H1 (cell line): ENCODE results near the gene IL17RD. TPM values are rescaled to one million over a fixed set of nuclear protein-coding genes. Genes with fewer than 3 reads are reported as not detected.

Experiments used
- CTCF ChIA-PET: fragments of 300-600 bp; sonication (Branson Sonifier 250); formaldehyde crosslinking; loops from one replicate; lab custom pipeline; 2021; ENCODE audit not compliant: partially characterized antibody; lab: Charles Lee
- POLR2A ChIA-PET: fragments of 300-600 bp; sonication (Branson Sonifier 250); formaldehyde crosslinking; loops from one replicate; lab custom pipeline; 2021; ENCODE audit warnings: inconsistent platforms; ENCODE audit not compliant: partially characterized antibody; lab: Charles Lee
- DNase-seq, 2 experiments: peaks; one replicate each; pipeline versions ENCODE4 v3.0.0 to v3.0.0-alpha.2; 2010 to 2022; ENCODE audit warnings: low spot score in 2 of 2, low read depth in 1 of 2, mixed read lengths in 1 of 2
- FAIRE-seq: peaks from 2 replicates; lab custom pipeline; 2011; peaks lifted over from hg19 to GRCh38; lab: Jason Lieb, UNC
- H2AFZ ChIP-seq: 2 replicates; pipeline ENCODE4 v1.8.1; 2012; ENCODE audit warnings: low read length, inconsistent platforms
- H2AK5ac ChIP-seq: 2 replicates; pipeline ENCODE4 v1.6.1; 2013; ENCODE audit warnings: low read depth, low read length
- H2BK120ac ChIP-seq: replicated peaks from 2 replicates; pipeline ENCODE3; 2013; ENCODE audit warnings: low read depth, low read length, inconsistent platforms
- H2BK12ac ChIP-seq: 2 replicates; pipeline ENCODE4 v1.6.1; 2013; ENCODE audit warnings: low read depth, low read length
- H2BK15ac ChIP-seq: 2 replicates; pipeline ENCODE4 v1.6.1; 2013; ENCODE audit warnings: low read length
- H2BK20ac ChIP-seq: 2 replicates; pipeline ENCODE4 v1.6.1; 2013; ENCODE audit warnings: low read length
- H2BK5ac ChIP-seq: 2 replicates; pipeline ENCODE4 v1.6.1; 2013; ENCODE audit warnings: low read depth, low read length
- H3K14ac ChIP-seq: 2 replicates; pipeline ENCODE4 v1.6.1; 2013; ENCODE audit warnings: inconsistent platforms; ENCODE audit not compliant: insufficient read length
- H3K18ac ChIP-seq: 2 replicates; pipeline ENCODE4 v1.6.1; 2013; ENCODE audit warnings: low read length; ENCODE audit errors: extremely low read depth
- H3K23ac ChIP-seq: 2 replicates; pipeline ENCODE4 v1.6.1; 2013; ENCODE audit warnings: inconsistent platforms; ENCODE audit not compliant: insufficient read length
- H3K23me2 ChIP-seq: 2 replicates; pipeline ENCODE4 v1.6.1; 2013; ENCODE audit warnings: low read depth, low read length
- H3K27ac ChIP-seq: 2 replicates; pipeline ENCODE4 v1.6.1; 2011; ENCODE audit warnings: low read depth, low read length, inconsistent platforms
- H3K27me3 ChIP-seq, 4 experiments: replicated peaks in 1 of 4; 1 replicate in 1 of 4; 2 replicates in 3 of 4; pipeline versions ENCODE4 v1.6.1 to v1.8.1; 2011 to 2013; ENCODE audit warnings: low read length in 3 of 4, mild to moderate bottlenecking in 3 of 4, inconsistent platforms in 2 of 4, mixed read lengths in 2 of 4, moderate library complexity in 1 of 4; ENCODE audit not compliant: control insufficient read depth in 3 of 4, insufficient read depth in 3 of 4; ENCODE audit errors: extremely low read depth in 1 of 4
- H3K36me3 ChIP-seq, 4 experiments: 2 replicates each; pipeline versions ENCODE4 v1.6.1 to v1.8.1; 2011 to 2013; ENCODE audit warnings: mild to moderate bottlenecking in 4 of 4, low read length in 3 of 4, moderate library complexity in 2 of 4, control low read depth in 1 of 4, inconsistent platforms in 1 of 4; ENCODE audit not compliant: insufficient read depth in 4 of 4, control insufficient read depth in 2 of 4
- H3K4ac ChIP-seq: replicated peaks from 2 replicates; pipeline ENCODE3; 2013; ENCODE audit warnings: low read length, low read depth, mixed read lengths, inconsistent platforms; ENCODE audit not compliant: insufficient read length
- H3K4me1 ChIP-seq, 4 experiments: replicated peaks in 1 of 4; 1 replicate in 1 of 4; 2 replicates in 3 of 4; pipeline versions ENCODE4 v1.6.1 to v1.8.1; 2011 to 2013; ENCODE audit warnings: low read length in 3 of 4, inconsistent platforms in 2 of 4, mixed read lengths in 1 of 4; ENCODE audit not compliant: insufficient read depth in 4 of 4, control insufficient read depth in 3 of 4
- H3K4me2 ChIP-seq, 2 experiments: 2 replicates each; pipeline versions ENCODE4 v1.6.1 to v1.8.1; 2011 to 2013; ENCODE audit warnings: low read depth in 2 of 2, low read length in 2 of 2, control low read depth in 1 of 2, inconsistent platforms in 1 of 2, mild to moderate bottlenecking in 1 of 2; ENCODE audit not compliant: insufficient read depth in 1 of 2
- H3K4me3 ChIP-seq, 4 experiments: fragments of 200-600, 300-600 bp in 1 of 4; sonication (generic), shearing (Covaris generic), sonication (Bioruptor Twin) in 1 of 4; 2 replicates each; pipeline versions ENCODE4 v1.5.1 to v1.8.1; 2011 to 2016; ENCODE audit warnings: low read length in 4 of 4, low read depth in 3 of 4, control low read depth in 2 of 4, inconsistent platforms in 2 of 4, mild to moderate bottlenecking in 2 of 4, mixed read lengths in 1 of 4, moderate library complexity in 1 of 4; ENCODE audit not compliant: insufficient read depth in 2 of 4; ENCODE audit errors: extremely low read depth in 1 of 4
- H3K56ac ChIP-seq: replicated peaks from 2 replicates; pipeline ENCODE3; 2013; ENCODE audit warnings: low read depth, mild to moderate bottlenecking, mixed read lengths, low read length, inconsistent platforms; ENCODE audit not compliant: insufficient read length
- H3K79me1 ChIP-seq: 2 replicates; pipeline ENCODE4 v1.6.1; 2013; ENCODE audit warnings: low read depth, low read length, control low read depth
- H3K79me2 ChIP-seq, 2 experiments: 2 replicates each; pipeline versions ENCODE4 v1.6.1 to v1.8.1; 2012 to 2013; ENCODE audit warnings: low read length in 2 of 2, mild to moderate bottlenecking in 2 of 2, inconsistent platforms in 1 of 2; ENCODE audit not compliant: insufficient read depth in 2 of 2, control insufficient read depth in 1 of 2
- H3K9ac ChIP-seq, 4 experiments: replicated peaks in 1 of 4; 1 replicate in 1 of 4; 2 replicates in 3 of 4; pipeline versions ENCODE4 v1.6.1 to v1.8.1; 2011 to 2013; ENCODE audit warnings: low read depth in 3 of 4, low read length in 3 of 4, control low read depth in 2 of 4, mild to moderate bottlenecking in 2 of 4, moderate library complexity in 2 of 4, inconsistent platforms in 1 of 4; ENCODE audit errors: extremely low read depth in 1 of 4
- H3K9me3 ChIP-seq, 2 experiments: 2 replicates each; pipeline versions ENCODE4 v1.6.1 to v1.8.1; 2012 to 2013; ENCODE audit warnings: mild to moderate bottlenecking in 2 of 2, moderate library complexity in 2 of 2, control low read depth in 1 of 2, inconsistent platforms in 1 of 2, low read depth in 1 of 2, low read length in 1 of 2, mixed read lengths in 1 of 2; ENCODE audit not compliant: insufficient read depth in 2 of 2
- H4K20me1 ChIP-seq, 2 experiments: replicated peaks in 1 of 2; 2 replicates each; pipeline versions ENCODE3 to v1.8.1; 2011 to 2013; ENCODE audit warnings: inconsistent platforms in 2 of 2, low read length in 2 of 2, mild to moderate bottlenecking in 1 of 2; ENCODE audit not compliant: insufficient read depth in 2 of 2, control insufficient read depth in 1 of 2
- H4K5ac ChIP-seq: 2 replicates; pipeline ENCODE4 v1.6.1; 2013; ENCODE audit warnings: low read length, low read depth, mixed read lengths, inconsistent platforms; ENCODE audit not compliant: insufficient read length
- H4K8ac ChIP-seq: 2 replicates; pipeline ENCODE4 v1.8.0; 2013; ENCODE audit warnings: mild to moderate bottlenecking, moderate library complexity, low read length, inconsistent platforms; ENCODE audit not compliant: insufficient read depth; ENCODE audit errors: extremely low read depth
- H4K91ac ChIP-seq: replicated peaks from 2 replicates; pipeline ENCODE3; 2013; ENCODE audit warnings: low read length, mixed read lengths, inconsistent platforms; ENCODE audit not compliant: insufficient read length
- CEBPB ChIP-seq: IDR thresholded peaks from 2 replicates; pipeline ENCODE4 v1.6.1; 2012; ENCODE audit warnings: low read depth, low read length
- CTCF ChIP-seq, 3 experiments: IDR thresholded peaks; 1 replicate in 2 of 3; 2 replicates in 1 of 3; pipeline versions ENCODE4 v1.5.1 to v1.6.1; 2011; ENCODE audit warnings: low read length in 3 of 3, mild to moderate bottlenecking in 3 of 3, inconsistent platforms in 2 of 3, low read depth in 1 of 3, moderate library complexity in 1 of 3; ENCODE audit not compliant: insufficient read depth in 1 of 3; ENCODE audit errors: control extremely low read depth in 1 of 3
- RBBP5 ChIP-seq: IDR thresholded peaks from 2 replicates; pipeline ENCODE4 v1.7.1; 2012; ENCODE audit warnings: low read depth, mild to moderate bottlenecking, inconsistent platforms, low read length, moderate library complexity, borderline replicate concordance
- RFX5 ChIP-seq: IDR thresholded peaks from 2 replicates; pipeline ENCODE4 v1.6.1; 2011; ENCODE audit warnings: low read depth, low read length, improper control_type of control experiment, borderline replicate concordance
- SP2 ChIP-seq: IDR thresholded peaks from 2 replicates; pipeline ENCODE4 v1.6.1; 2012; ENCODE audit warnings: mild to moderate bottlenecking, low read length, inconsistent platforms
- whole genome bisulfite sequencing, 2 experiments: shearing (Covaris generic) in 1 of 2; methylation state at CpG; one replicate each; pipeline versions ENCODE4 v1.1.6 to v1.1.7; 2013 to 2015; ENCODE audit warnings: low lambda C conversion rate in 2 of 2, mixed read lengths in 2 of 2, inconsistent platforms in 1 of 2, low coverage in 1 of 2, missing lambda C conversion rate in 1 of 2; ENCODE audit not compliant: insufficient replicate concordance in 2 of 2, insufficient coverage in 1 of 2, insufficient read length in 1 of 2; ENCODE audit errors: extremely low coverage in 1 of 2, missing lambda C conversion rate in 1 of 2; 5-methylcytosine and 5-hydroxymethylcytosine counted together
- polyA plus RNA-seq, 7 experiments: library from polyadenylated mRNA; depleted of rRNA in 3 of 7; stranded (reverse) in 5 of 7; unstranded in 2 of 7; fragments of >200 nt in 5 of 7; fragments of 200-250 nt in 2 of 7; gene quantifications; 1 replicate in 5 of 7; 2 replicates in 1 of 7; 4 replicates in 1 of 7; pipeline versions ENCODE4 v1.2.1 to v1.2.3, GENCODE V29; 2011 to 2013; ENCODE audit warnings: missing spikeins in 2 of 7, mixed read lengths in 2 of 7
- total RNA-seq: library from RNA; stranded (reverse); fragmentation: NEBNext Ultra II Directional; extraction: Animal tissue kit (Norgen Biotek cat#: 25700); gene quantifications from 2 replicates; pipeline ENCODE4 v1.2.1, GENCODE V29; 2021
- TF ChIP-seq, protein P1 (sequence below): IDR thresholded peaks from 2 replicates; pipeline ENCODE4 v1.6.1; 2012; ENCODE audit warnings: low read length, inconsistent platforms

Gene IL17RD
- total and polyA plus RNA-seq, 2 of the 8 experiments (the other 6 are each of a cell fraction or from before 2014, with no cell fraction given) = 10.9 to 48.9 TPM

DNA sequence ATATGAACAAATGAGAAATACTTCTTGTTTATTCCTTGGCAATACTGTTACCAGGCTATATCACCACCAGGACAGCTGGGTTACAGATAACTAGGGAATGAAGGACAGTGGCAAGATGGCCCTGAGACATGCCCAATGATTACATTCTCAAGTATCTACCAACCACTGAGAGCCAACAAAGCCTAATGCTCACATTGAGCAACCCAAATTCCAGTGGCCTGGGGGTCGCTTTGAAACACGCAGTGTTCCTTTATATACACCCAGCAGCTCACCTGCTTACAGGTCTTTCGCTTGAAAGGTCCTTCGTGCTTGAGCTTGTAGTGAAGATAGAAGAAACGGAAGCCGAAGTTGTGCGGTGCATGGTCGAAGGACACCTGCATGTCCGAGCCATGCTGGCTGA lies 59.6 kb downstream of the IL17RD start:
- H3K4me3 ChIP-seq = no peak overlapping the region
- no peak overlapping the region for H3K18ac ChIP-seq
- no peak overlapping the region for H2BK5ac ChIP-seq
- H3K4me2 ChIP-seq = no peak overlapping the region
- no peak overlapping the region for H2BK120ac ChIP-seq
- peaks cover 0 to 6% (median 1%) of the 10 kb centered on the region in 4 experiments; a peak in 3 of 7 replicates for H3K4me1 ChIP-seq
- no peaks in the 10 kb centered on the region for H3K79me1 ChIP-seq
- no peaks in the 10 kb centered on the region for H3K27me3 ChIP-seq
- H4K5ac ChIP-seq = no peak overlapping the region
- H2BK15ac ChIP-seq = no peak overlapping the region
- ChIA-PET CTCF (interaction anchor here (0.7 to 2.3 kb wide), 9 partner anchors 9 to 110 kb away, joined by 3 to 8 read pairs (median 4); no protein-coding TSS in a partner anchor), POLR2A (interaction anchor here (1.4 to 2.3 kb wide), 2 partner anchors 19 to 25 kb away, joined by 4 to 5 read pairs; no protein-coding TSS in a partner anchor)
- H3K56ac ChIP-seq = no peak overlapping the region
- FAIRE-seq = no peak
- H3K36me3 ChIP-seq = peaks cover 2 to 6% (median 5%) of the 10 kb centered on the region in 4 experiments; a peak in 5 of 8 replicates
- H3K9ac ChIP-seq = no peak overlapping the region
- H2AK5ac ChIP-seq = no peak overlapping the region
- no peak for DNase-seq
- H4K8ac ChIP-seq = no peak overlapping the region
- WGBS, 2 experiments = 92% methylated on average over 9 of the region's 9 CpGs; no CpG with 5 or more reads in 1 of the 2 experiments
- H3K27ac ChIP-seq = no peak overlapping the region
- H3K9me3 ChIP-seq = no peaks in the 10 kb centered on the region
- H3K4ac ChIP-seq = no peak overlapping the region
- H3K23me2 ChIP-seq = no peaks in the 10 kb centered on the region
- no peak overlapping the region for H2AFZ ChIP-seq
- no peak overlapping the region for H4K91ac ChIP-seq
- no peaks in the 10 kb centered on the region for H4K20me1 ChIP-seq
- no peak overlapping the region for H2BK12ac ChIP-seq
- no peaks in the 10 kb centered on the region for H3K79me2 ChIP-seq
- H3K14ac ChIP-seq = peak overlapping the region; percentile 85
- no peak overlapping the region for H2BK20ac ChIP-seq
- no peak overlapping the region for H3K23ac ChIP-seq
- TF ChIP-seq RBBP5 (no peak), CEBPB (peak; percentile 84), RFX5 (no peak), CTCF (IDR thresholded peaks at IDR 0.05; ENCODE audit: control extremely low read depth in 1 of 3, insufficient read depth in 1 of 3, low read depth in 1 of 3, low read length in 3 of 3) (no peak), SP2 (no peak)
- TF ChIP-seq, protein P1, sequence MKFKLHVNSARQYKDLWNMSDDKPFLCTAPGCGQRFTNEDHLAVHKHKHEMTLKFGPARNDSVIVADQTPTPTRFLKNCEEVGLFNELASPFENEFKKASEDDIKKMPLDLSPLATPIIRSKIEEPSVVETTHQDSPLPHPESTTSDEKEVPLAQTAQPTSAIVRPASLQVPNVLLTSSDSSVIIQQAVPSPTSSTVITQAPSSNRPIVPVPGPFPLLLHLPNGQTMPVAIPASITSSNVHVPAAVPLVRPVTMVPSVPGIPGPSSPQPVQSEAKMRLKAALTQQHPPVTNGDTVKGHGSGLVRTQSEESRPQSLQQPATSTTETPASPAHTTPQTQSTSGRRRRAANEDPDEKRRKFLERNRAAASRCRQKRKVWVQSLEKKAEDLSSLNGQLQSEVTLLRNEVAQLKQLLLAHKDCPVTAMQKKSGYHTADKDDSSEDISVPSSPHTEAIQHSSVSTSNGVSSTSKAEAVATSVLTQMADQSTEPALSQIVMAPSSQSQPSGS = no peak
